ENCODE data around the gene MXD1. TPM values are rescaled to one million over a fixed set of nuclear protein-coding genes. Genes with fewer than 3 reads are reported as not detected.
A peak's percentile ranks its signal among the peaks of the same experiment; 100 is the strongest.

Gene MXD1
- total RNA-seq (1 to 10 TPM; 5.1 to 8.5 TPM), polyA plus RNA-seq (1 to 10 TPM; 1.4 to 6.5 TPM)

GRCh38 chr2:69914950-69915945 is at the start of gene MXD1:
TSS of gene MXD1 (plus strand) at chr2:69915109. CDS start at chr2:69915331, 222 bp downstream.
- H3K4me1 ChIP-seq (ENCODE audit: control insufficient read depth in 4 of 4, insufficient read depth in 4 of 4, low read length in 3 of 4), result peaks cover 0 to 8% (median 4%) of the 10 kb centered on the region in 4 donors
- H3K9me3 ChIP-seq (ENCODE audit: control insufficient read depth in 4 of 4, low read length in 3 of 4), result no peaks in the 10 kb centered on the region
- DNase-seq (ENCODE audit: low spot score), result peak; percentile 49
- peaks cover 0 to 8% (median 2%) of the 10 kb centered on the region in 4 donors for H3K36me3 ChIP-seq (ENCODE audit: control insufficient read depth in 4 of 4, insufficient read depth in 3 of 4, low read depth in 1 of 4, low read length in 3 of 4)
- TF ChIP-seq YY1 (IDR thresholded peaks at IDR 0.05) (peak; percentile 45), HNF4G (IDR thresholded peaks at IDR 0.05) (no peak), NR2F2 (IDR thresholded peaks at IDR 0.05) (no peak), GABPA (IDR thresholded peaks at IDR 0.05 in 1 of 2, conservative IDR thresholded peaks at IDR 0.05 in 1 of 2) (no peak), RAD21 (IDR thresholded peaks at IDR 0.05) (peak in 1 of 2 donors; percentile 24), SP1 (IDR thresholded peaks at IDR 0.05) (peak; percentile 14), REST (IDR thresholded peaks at IDR 0.05) (peak; percentile 69), TAF1 (conservative IDR thresholded peaks at IDR 0.05) (peak; percentile 88), ZBTB33 (IDR thresholded peaks at IDR 0.05) (peak; percentile 5), EGR1 (IDR thresholded peaks at IDR 0.05; ENCODE audit: low read depth in 2 of 2) (no peak), CTCF (IDR thresholded peaks at IDR 0.05; ENCODE audit: low read depth, low read length, missing input control) (no peak), JUND (IDR thresholded peaks at IDR 0.05) (no peak), HNF4A (conservative IDR thresholded peaks at IDR 0.05) (no peak), FOXA1 (IDR thresholded peaks at IDR 0.05) (no peak), FOXA2 (IDR thresholded peaks at IDR 0.05) (no peak), RXRA (IDR thresholded peaks at IDR 0.05) (no peak), ATF3 (IDR thresholded peaks at IDR 0.05) (no peak), MAX (IDR thresholded peaks at IDR 0.05) (no peak)
- H3K27me3 ChIP-seq (ENCODE audit: control insufficient read depth in 4 of 4, insufficient read depth in 4 of 4, low read length in 3 of 4), result no peaks in the 10 kb centered on the region
- peak within 1 kb of the TSS; percentile 99 to 100 for H3K27ac ChIP-seq (ENCODE audit: low read depth in 1 of 2, low read length in 2 of 2)
- under 1% methylated on average over 81 of the region's 81 CpGs for WGBS
- H3K9ac ChIP-seq (ENCODE audit: low read depth in 1 of 2, low read length in 2 of 2), result peak within 1 kb of the TSS; percentile 83 to 95
- H3K4me3 ChIP-seq (ENCODE audit: low read depth in 1 of 3, low read length in 3 of 3), result peak within 1 kb of the TSS; percentile 66 to 94 (median 71)

All from liver (tissue), 9 donors.